ENCODE data around the gene ZFYVE1. TPM values are rescaled to one million over a fixed set of nuclear protein-coding genes. Genes with fewer than 3 reads are reported as not detected.
"Not testable (repeated sequence)": the region's sequence is repeated elsewhere in the genome, so short reads cannot be mapped to it uniquely, and the experiment has no call there.

Gene ZFYVE1
- total RNA-seq, 2 donors from 2014 or later = 6.5 to 16.8 TPM

DNA sequence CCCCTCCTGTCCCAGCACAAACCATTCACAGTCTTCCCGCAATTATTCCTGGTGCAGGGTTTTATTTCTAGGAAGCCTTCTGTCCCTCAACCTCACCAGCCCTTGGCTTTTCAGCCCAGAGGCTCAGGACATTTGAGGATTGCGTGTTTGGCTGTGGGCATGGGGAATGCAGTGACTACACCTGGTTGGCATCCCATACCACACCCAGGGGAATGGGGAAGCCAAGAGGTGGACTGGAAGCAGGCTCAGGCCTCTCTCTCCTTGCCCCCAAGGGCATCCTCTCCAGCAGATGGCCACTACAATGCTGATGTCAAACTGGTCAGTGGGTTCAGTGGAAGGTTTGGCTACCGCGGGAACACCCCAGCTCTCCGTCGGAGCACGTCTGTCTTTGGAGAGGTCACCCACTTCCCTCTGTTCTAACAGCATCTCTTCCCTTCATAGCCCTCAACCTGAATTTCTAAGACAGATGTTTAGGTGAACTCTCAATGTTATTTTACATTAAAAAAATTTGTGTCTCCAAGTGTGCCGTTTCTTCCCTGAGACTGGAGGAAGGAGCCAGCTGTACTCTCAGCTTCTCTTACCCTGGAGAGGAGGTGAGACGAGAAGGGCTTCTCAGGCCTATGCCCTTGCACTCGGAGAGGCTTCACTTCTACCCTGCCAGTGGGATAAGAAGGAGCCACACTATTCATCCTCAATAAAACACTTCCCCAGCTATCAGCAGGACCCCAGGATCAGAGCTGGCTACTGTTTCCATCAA, 65.1 kb downstream of the ZFYVE1 start:
- Histone ChIP-seq H3K27me3 (no peaks in the 10 kb centered on the region), H3K27ac (no peak overlapping the region), H3K36me3 (replicated peaks in 1 of 2; ENCODE audit: insufficient read depth in 1 of 2, low read depth in 2 of 2) (peaks cover 0 to 9% of the 10 kb centered on the region in 2 donors), H3K4me1 (no peaks in the 10 kb centered on the region), H3K4me3 (no peak overlapping the region), H3K9me3 (no peaks in the 10 kb centered on the region)
- WGBS, 2 donors = 85 to 90% methylated on average over 10 of the region's 10 CpGs
- ATAC-seq = no peak
- intact Hi-C loops (cut with DNase I) = no loop called here
- TF ChIP-seq CTCF (IDR thresholded peaks at IDR 0.05) (no peak), POLR2A (IDR thresholded peaks at IDR 0.05) (no peak)
- DNase-seq = no peak

GRCh38 chr14:72961016-72961415, 65.9 kb downstream of the ZFYVE1 start:
- H3K27me3 ChIP-seq; H3K27ac ChIP-seq; DNase-seq; ATAC-seq; intact Hi-C loops (cut with DNase I); H3K4me1 ChIP-seq; H3K9me3 ChIP-seq; H3K4me3 ChIP-seq: not testable (repeated sequence)
- WGBS, 2 donors = 96% methylated on average over 4 of the region's 4 CpGs
- peaks cover 0 to 14% of the 10 kb centered on the region in 2 donors for H3K36me3 ChIP-seq (replicated peaks in 1 of 2; ENCODE audit: insufficient read depth in 1 of 2, low read depth in 2 of 2)

GRCh38 chr14:72958548-72958947, 68.4 kb downstream of the ZFYVE1 start:
- Histone ChIP-seq H3K4me1 (no peaks in the 10 kb centered on the region), H3K27me3 (no peaks in the 10 kb centered on the region), H3K36me3 (replicated peaks in 1 of 2; ENCODE audit: insufficient read depth in 1 of 2, low read depth in 2 of 2) (peaks cover 0 to 17% of the 10 kb centered on the region in 2 donors), H3K9me3 (no peaks in the 10 kb centered on the region), H3K27ac (no peak overlapping the region), H3K4me3 (no peak overlapping the region)
- intact Hi-C loops (cut with DNase I) = no loop called here
- ATAC-seq (no peak), DNase-seq (no peak)
- no peak for TF ChIP-seq POLR2A (IDR thresholded peaks at IDR 0.05)
- TF ChIP-seq CTCF (IDR thresholded peaks at IDR 0.05) = no peak
- 95 to 98% methylated on average over 14 to 15 of the region's 15 CpGs for WGBS, 2 donors

DNA sequence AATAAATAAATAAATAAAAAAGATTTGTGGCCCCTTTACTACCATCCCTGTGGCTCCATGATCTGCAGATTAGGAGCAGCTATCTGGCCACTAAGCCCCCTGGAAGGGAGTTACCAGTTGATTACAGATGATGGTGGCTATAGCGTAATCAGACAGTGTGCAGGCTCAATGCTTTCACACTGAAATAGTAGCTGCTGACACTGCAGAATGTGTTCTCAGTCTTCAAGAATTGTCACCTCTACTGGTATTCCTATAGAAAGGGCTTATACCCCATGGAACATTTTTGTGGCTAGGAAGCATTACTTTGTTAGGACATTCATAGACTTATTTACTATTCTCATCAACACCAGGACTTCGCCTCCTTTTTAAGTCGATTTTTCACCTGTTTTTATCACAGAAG, 69.7 kb downstream of the ZFYVE1 start:
- 82 to 91% methylated on average over 3 of the region's 3 CpGs for WGBS, 2 donors
- ATAC-seq (no peak), DNase-seq (no peak)
- H3K4me1 ChIP-seq = no peaks in the 10 kb centered on the region
- TF ChIP-seq CTCF (IDR thresholded peaks at IDR 0.05) = no peak
- TF ChIP-seq POLR2A (IDR thresholded peaks at IDR 0.05) = no peak
- no peak overlapping the region for H3K4me3 ChIP-seq
- intact Hi-C loops (cut with DNase I) = no loop called here
- H3K9me3 ChIP-seq = no peaks in the 10 kb centered on the region
- H3K36me3 ChIP-seq (replicated peaks in 1 of 2; ENCODE audit: insufficient read depth in 1 of 2, low read depth in 2 of 2) = peaks cover 0 to 18% of the 10 kb centered on the region in 2 donors
- H3K27me3 ChIP-seq = no peaks in the 10 kb centered on the region
- no peak overlapping the region for H3K27ac ChIP-seq

DNA sequence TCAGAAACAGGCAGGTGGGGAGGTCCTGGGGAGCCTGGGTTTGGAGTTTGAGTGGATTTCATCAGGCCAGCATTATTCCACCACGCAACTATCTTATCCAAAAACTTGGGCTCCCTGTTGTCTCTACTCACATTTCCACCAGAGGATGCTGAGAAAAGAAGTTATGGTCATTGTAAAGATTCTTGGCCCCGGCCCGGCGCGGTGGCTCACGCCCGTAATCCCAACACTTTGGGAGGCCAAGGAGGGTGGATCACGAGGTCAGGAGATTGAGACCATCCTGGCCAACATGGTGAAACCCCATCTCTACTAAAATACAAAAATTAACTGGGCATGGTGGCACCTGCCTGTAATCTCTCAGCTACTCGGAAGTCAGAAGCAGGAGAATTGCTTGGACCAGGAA, 70.2 kb downstream of the ZFYVE1 start:
- intact Hi-C loops (cut with DNase I); DNase-seq; H3K27me3 ChIP-seq; H3K27ac ChIP-seq; H3K9me3 ChIP-seq; H3K4me1 ChIP-seq; ATAC-seq; H3K4me3 ChIP-seq: not testable (repeated sequence)
- 92 to 100% methylated on average over 8 to 9 of the region's 9 CpGs for WGBS, 2 donors
- peaks cover 0 to 20% of the 10 kb centered on the region in 2 donors for H3K36me3 ChIP-seq (replicated peaks in 1 of 2; ENCODE audit: insufficient read depth in 1 of 2, low read depth in 2 of 2)

- peaks cover 0 to 20% of the 10 kb centered on the region in 2 donors for H3K36me3 ChIP-seq (replicated peaks in 1 of 2; ENCODE audit: insufficient read depth in 1 of 2, low read depth in 2 of 2)
- intact Hi-C loops (cut with DNase I) = no loop called here
- WGBS, 2 donors = 74 to 86% methylated on average over 1 to 3 of the region's 3 CpGs
These were observed 74.7 kb downstream of the ZFYVE1 start for GRCh38 chr14:72952171-72952570.

More at GRCh38 chr14:72952171-72952570, 74.7 kb downstream of the ZFYVE1 start:
- no peaks in the 10 kb centered on the region for H3K27me3 ChIP-seq
- ATAC-seq = no peak
- H3K27ac ChIP-seq = no peak overlapping the region
- no peak for TF ChIP-seq CTCF (IDR thresholded peaks at IDR 0.05)
- no peak for TF ChIP-seq POLR2A (IDR thresholded peaks at IDR 0.05)
- no peak overlapping the region for H3K4me3 ChIP-seq
- DNase-seq = no peak
- H3K4me1 ChIP-seq = no peaks in the 10 kb centered on the region
- no peaks in the 10 kb centered on the region for H3K9me3 ChIP-seq
